H1 (cell line): ENCODE measurements around the gene TM4SF20. TPM values are rescaled to one million over a fixed set of nuclear protein-coding genes. Genes with fewer than 3 reads are reported as not detected.

ENCODE experiments used
- CTCF ChIP-seq, 3 experiments: IDR thresholded peaks; 1 replicate in 2 of 3; 2 replicates in 1 of 3; pipeline versions ENCODE4 v1.5.1 to v1.6.1; 2011; ENCODE audit warnings: low read length in 3 of 3, mild to moderate bottlenecking in 3 of 3, inconsistent platforms in 2 of 3, low read depth in 1 of 3, moderate library complexity in 1 of 3; ENCODE audit not compliant: insufficient read depth in 1 of 3; ENCODE audit errors: control extremely low read depth in 1 of 3
- TAF7 ChIP-seq: optimal IDR thresholded peaks from 2 replicates; pipeline ENCODE3; 2011; ENCODE audit warnings: low read depth, mild to moderate bottlenecking, inconsistent platforms, low read length, moderate library complexity, borderline replicate concordance
- TBP ChIP-seq: IDR thresholded peaks from 2 replicates; pipeline ENCODE4 v1.6.1; 2011; ENCODE audit warnings: low read depth, low read length, improper control_type of control experiment
- polyA plus RNA-seq, 7 experiments: library from polyadenylated mRNA; depleted of rRNA in 3 of 7; stranded (reverse) in 5 of 7; unstranded in 2 of 7; fragments of >200 nt in 5 of 7; fragments of 200-250 nt in 2 of 7; gene quantifications; 1 replicate in 5 of 7; 2 replicates in 1 of 7; 4 replicates in 1 of 7; pipeline versions ENCODE4 v1.2.1 to v1.2.3, GENCODE V29; 2011 to 2013; ENCODE audit warnings: missing spikeins in 2 of 7, mixed read lengths in 2 of 7
- total RNA-seq: library from RNA; stranded (reverse); fragmentation: NEBNext Ultra II Directional; extraction: Animal tissue kit (Norgen Biotek cat#: 25700); gene quantifications from 2 replicates; pipeline ENCODE4 v1.2.1, GENCODE V29; 2021

Gene TM4SF20
- total and polyA plus RNA-seq, 2 of the 8 experiments (the other 6 are each of a cell fraction or from before 2014, with no cell fraction given): not detected

GRCh38 chr2:227324995-227325838 is 53.9 kb downstream of the TM4SF20 start, which contains the start of gene MFF (continued):
- TF ChIP-seq TAF7: peak; percentile 69
- TF ChIP-seq CTCF (IDR thresholded peaks at IDR 0.05; ENCODE audit: control extremely low read depth in 1 of 3, insufficient read depth in 1 of 3, low read depth in 1 of 3, low read length in 3 of 3): peak in 2 of 3 experiments; percentile 31 to 37; a peak in 2 of 4 replicates
- peak; percentile 79 for TF ChIP-seq TBP
- TF ChIP-seq, all 59 proteins: peak for 27
